Stomach (tissue), 4 donors: Measurements from ENCODE around the gene MYOZ2.

Experiments
- EP300 ChIP-seq: sonication (generic); formaldehyde crosslinking; IDR thresholded peaks from one replicate; pipeline ENCODE4 v1.6.1; 2017; ENCODE audit warnings: antibody characterized with exemption
- POLR2A ChIP-seq, 4 donors: fragments of 450-650 bp; IDR thresholded peaks; one replicate each; pipeline ENCODE4 v1.6.1; 2016; ENCODE audit warnings: antibody characterized with exemption in 4 of 4, control low read depth in 2 of 4, mild to moderate bottlenecking in 1 of 4, moderate library complexity in 1 of 4
- POLR2AphosphoS5 ChIP-seq, 3 donors: sonication (generic); formaldehyde crosslinking; IDR thresholded peaks; one replicate each; pipeline ENCODE4 v1.6.1; 2016; ENCODE audit warnings: antibody characterized with exemption in 3 of 3
- TF ChIP-seq, protein P1 (sequence below), 7 experiments: fragments of 450-650 bp in 4 of 7; fragments of 200-600 bp in 3 of 7; sonication (generic) in 3 of 7; IDR thresholded peaks; one replicate each; pipeline ENCODE4 v1.5.1; 2016 to 2019; ENCODE audit warnings: antibody characterized with exemption in 7 of 7, control low read depth in 2 of 7, mild to moderate bottlenecking in 1 of 7

DNA sequence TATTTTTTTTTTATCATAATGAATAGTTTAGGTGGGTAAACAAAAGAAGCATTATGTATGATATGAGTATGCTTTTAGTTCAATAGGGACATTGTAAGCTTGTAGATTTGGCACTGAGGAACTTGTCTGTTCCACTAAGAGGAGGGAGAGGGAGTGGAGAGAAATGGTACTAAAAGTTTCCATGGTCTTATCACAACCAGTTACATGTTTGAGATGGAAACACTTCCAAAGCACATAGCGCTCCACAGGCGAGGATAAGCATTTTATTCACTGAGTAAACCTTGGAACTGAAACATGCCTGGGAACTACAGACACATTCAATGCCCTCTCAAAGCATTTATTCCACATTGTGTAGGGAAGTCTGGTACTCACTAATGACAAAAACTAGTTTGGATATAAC lies 15.5 kb downstream of the MYOZ2 start:
- peak; percentile 10 to 85 (median 61) for TF ChIP-seq POLR2AphosphoS5 (IDR thresholded peaks at IDR 0.05)
- TF ChIP-seq, protein P1, sequence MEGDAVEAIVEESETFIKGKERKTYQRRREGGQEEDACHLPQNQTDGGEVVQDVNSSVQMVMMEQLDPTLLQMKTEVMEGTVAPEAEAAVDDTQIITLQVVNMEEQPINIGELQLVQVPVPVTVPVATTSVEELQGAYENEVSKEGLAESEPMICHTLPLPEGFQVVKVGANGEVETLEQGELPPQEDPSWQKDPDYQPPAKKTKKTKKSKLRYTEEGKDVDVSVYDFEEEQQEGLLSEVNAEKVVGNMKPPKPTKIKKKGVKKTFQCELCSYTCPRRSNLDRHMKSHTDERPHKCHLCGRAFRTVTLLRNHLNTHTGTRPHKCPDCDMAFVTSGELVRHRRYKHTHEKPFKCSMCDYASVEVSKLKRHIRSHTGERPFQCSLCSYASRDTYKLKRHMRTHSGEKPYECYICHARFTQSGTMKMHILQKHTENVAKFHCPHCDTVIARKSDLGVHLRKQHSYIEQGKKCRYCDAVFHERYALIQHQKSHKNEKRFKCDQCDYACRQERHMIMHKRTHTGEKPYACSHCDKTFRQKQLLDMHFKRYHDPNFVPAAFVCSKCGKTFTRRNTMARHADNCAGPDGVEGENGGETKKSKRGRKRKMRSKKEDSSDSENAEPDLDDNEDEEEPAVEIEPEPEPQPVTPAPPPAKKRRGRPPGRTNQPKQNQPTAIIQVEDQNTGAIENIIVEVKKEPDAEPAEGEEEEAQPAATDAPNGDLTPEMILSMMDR (IDR thresholded peaks at IDR 0.05) = peak in 1 of 7 experiments; percentile 8
- TF ChIP-seq EP300 = no peak
- TF ChIP-seq POLR2A (IDR thresholded peaks at IDR 0.05) = no peak
